Subcutaneous adipose tissue (tissue), 4 donors: ENCODE data around the gene PCK2. TPM values are rescaled to one million over a fixed set of nuclear protein-coding genes. Genes with fewer than 3 reads are reported as not detected.

ENCODE experiments used
- CTCF ChIP-seq: fragments of 450-650 bp; IDR thresholded peaks from one replicate; pipeline ENCODE4 v1.5.1; 2016; ENCODE audit warnings: low read depth, mild to moderate bottlenecking, control low read depth, antibody characterized with exemption, moderate library complexity
- total RNA-seq, 4 donors: library from RNA; depleted of rRNA; stranded (reverse); fragments of >200 nt; gene quantifications; one replicate each; pipeline ENCODE4 v1.1.0, GENCODE V29; 2016

Gene PCK2
- total RNA-seq, 4 donors from 2014 or later, result 24.0 to 125 (median 53.1) TPM

- no peak for TF ChIP-seq CTCF
These were observed 36.8 kb downstream of the PCK2 start for GRCh38 chr14:24130717-24131548.

- TF ChIP-seq CTCF, result no peak
These were observed 37.4 kb downstream of the PCK2 start for GRCh38 chr14:24131549-24131966.

GRCh38 chr14:24132061-24132685 lies 38.1 kb downstream of the PCK2 start:
- no peak for TF ChIP-seq CTCF

- no peak for TF ChIP-seq CTCF
These were observed 38.9 kb downstream of the PCK2 start for GRCh38 chr14:24132976-24133375.

GRCh38 chr14:24133735-24134134 lies 39.6 kb downstream of the PCK2 start:
- TF ChIP-seq CTCF, result no peak

GRCh38 chr14:24135584-24135833 lies 41.4 kb downstream of the PCK2 start:
- no peak for TF ChIP-seq CTCF

- TF ChIP-seq CTCF, result no peak
These were observed 41.9 kb downstream of the PCK2 start, which contains the start of gene PSME1 for GRCh38 chr14:24135834-24136683. TSS of gene PSME1 (plus strand) at chr14:24136194. CDS start at chr14:24136263, 69 bp downstream.
